Stimulated activated CD8-positive, alpha-beta memory T cell treated with anti-CD3 and anti-CD28 coated beads, Interleukin-4, amount 100 ng/mL, for 1 hour (primary cell): Measurements from ENCODE around the gene SLC9A8.

Experiments used
- DNase-seq, 2 donors: peaks; one replicate each; pipeline ENCODE4 v3.0.0-alpha.2; 2020; ENCODE audit warnings: low read depth in 2 of 2, low spot score in 1 of 2

SLC9A8 gene

DNA sequence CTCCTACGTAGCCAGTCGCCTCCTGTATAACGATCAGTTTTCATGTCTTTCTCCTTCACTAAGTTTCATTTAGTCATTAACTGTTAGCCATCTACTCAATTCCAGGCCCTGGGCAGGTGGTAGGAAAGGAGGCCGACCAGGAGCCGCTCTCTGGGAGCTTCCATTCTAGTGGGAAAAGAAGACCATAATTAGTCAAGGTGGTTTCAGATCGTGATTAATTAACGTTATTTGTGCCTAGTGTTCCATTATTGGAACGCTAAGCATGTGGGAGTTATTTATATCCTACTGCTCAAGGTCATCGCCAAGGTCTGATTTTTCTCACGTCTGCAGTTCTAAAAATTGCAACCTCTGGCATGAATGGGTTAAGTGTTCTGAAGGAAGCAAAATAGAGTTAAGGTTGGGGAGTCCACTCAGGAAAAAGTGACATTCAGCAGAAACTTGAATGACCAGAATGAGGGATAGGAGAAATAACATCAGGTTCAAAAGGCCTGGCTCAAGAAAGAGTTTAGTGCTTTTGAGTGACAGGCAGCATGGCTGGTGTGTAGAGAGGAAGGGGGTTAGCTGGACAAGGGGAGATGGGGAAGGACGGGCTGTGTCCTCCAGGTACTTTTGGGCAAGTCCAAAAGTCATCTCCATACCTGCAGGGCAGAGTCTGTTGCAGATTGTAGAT lies 812 bp downstream of the SLC9A8 start:
- DNase-seq: no peak

DNA sequence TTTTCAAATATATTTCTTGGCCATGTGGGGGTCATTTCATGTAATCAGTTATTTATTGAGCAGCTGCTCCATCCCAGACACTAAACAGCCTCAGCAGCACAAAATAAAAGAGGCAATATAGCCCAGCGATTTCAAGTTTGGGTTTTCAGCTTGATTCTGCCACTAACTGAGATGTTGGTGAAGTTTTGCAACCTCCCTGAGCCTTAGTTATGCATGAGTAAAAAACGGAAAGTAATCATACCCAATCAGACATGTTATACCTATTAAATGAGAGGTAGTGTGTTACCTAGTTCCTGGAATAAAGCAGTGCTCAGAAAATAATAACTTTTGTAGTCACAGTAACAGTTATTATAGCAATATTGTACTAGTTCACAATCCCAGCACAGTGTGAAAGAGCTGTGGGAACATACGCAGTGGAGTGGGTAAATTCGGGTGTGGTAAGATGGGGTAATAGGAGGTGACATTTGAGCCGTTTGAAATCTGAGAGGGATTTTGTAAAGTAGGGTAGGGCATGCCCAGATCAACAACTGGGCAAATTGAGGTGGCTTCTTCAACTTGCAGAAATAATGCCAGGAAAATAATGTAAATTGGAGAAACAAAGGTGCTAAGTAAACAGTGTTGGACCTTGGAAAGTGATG lies 1.5 kb downstream of the SLC9A8 start:
- DNase-seq: no peak

DNA sequence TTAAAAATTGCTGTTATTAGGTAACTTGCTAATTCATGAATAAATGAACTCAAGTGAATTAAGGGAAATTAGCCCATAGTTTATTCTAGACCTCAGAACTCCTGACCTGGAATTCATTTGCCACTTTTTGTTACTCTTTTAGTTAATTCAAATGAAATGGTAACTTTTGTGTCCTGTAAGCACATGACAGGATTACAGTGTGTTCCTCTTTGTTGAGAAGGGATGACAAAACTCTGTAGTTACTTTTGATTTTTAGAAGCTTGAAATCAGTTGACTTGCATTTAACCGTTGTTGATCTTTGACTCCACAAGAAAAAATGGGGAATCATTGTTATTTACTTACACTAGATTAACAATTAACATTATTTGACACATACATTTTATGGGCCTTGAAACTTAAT lies 6.2 kb downstream of the SLC9A8 start:
- DNase-seq: no peak

DNA sequence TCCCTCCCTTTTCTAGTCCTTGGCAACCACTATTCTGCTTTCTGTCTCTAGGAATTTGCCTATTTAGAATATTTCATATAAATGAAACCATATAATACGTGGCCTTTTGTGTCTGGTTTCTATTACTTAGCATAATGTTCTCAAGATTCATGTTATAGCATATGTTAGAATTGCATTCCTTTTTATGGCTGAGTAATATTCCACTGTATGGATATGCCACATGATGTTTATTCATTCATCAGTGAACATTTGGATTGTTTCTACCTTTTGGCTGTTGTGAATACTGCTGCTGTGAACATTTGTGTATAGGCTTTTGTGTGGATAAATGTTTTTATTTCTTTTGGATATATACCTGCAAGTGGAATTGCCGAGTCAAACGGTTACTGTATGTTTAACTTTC lies 7.1 kb downstream of the SLC9A8 start:
- no peak for DNase-seq

DNA sequence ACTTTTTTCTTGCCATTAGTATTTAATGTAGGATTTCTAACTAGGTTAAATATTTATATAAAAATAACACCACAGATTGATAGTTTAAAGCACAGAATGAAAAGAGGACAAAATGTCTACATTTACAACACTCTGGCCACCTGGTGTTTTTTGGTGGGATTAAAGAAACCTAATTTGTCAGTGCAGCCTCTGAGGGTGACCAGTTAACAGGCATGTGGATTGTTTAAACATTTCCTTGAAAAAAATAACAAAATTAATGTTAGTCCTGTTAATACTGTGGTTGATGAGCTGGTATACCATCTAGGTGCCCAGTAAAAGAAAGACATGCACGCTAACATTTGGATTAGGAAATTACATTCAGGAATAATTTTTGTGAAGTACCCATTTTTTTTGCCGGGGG lies 8.8 kb downstream of the SLC9A8 start:
- DNase-seq: no peak

DNA sequence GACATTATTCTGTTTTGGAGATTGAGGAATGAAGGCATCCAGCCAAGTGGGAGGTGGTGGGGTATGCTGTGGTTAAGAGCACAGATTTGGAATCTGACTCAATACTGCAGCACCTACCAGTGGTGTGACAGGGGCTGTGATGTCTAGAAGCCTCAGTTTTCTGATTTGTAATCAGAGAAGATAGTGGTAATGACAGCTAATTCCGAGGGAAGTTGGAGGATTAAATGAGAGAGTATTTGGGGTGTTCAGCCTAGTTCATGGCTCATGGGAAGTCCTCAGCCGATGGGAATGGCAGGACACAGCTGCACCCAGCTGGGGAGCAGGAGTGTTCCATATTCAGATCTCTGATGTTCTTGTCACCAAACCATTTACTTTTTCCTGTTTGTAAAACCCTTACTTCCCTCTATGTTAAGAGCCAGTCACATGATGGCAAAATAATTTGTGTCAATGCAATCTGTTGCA lies 9.3 kb downstream of the SLC9A8 start:
- no peak for DNase-seq

DNA sequence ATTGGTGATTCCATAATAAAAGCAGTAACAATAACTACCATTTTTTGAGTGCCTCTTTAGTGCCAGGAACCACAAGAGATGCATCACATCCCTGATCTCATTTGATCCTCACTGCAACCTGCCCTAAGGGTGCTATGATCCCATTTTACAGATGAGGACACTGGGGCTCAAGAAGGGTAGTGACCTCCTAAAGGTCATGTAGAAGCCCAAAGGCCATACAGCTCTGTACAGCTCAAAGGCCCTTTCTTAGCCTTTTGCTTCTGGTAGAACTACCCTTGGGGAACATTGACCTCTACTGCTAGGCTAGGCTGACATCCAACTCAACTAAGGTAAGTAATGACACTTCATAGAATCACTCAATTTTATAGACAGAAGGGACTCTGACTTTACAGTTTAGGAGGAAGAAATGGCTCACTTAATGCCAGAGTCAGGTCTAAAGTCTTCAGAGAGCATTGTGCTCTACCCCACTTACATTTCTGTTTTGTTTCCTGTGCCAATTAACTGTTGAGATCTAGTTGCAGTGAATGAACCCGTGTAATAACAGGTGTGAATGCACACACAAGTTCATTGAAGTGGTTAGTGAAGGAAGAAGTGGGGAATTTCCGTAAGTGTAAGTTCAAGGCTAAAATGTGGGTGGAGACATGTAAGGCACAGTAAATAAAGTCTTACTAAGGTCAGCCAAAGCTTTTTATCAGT lies 10.7 kb downstream of the SLC9A8 start:
- DNase-seq: no peak

DNA sequence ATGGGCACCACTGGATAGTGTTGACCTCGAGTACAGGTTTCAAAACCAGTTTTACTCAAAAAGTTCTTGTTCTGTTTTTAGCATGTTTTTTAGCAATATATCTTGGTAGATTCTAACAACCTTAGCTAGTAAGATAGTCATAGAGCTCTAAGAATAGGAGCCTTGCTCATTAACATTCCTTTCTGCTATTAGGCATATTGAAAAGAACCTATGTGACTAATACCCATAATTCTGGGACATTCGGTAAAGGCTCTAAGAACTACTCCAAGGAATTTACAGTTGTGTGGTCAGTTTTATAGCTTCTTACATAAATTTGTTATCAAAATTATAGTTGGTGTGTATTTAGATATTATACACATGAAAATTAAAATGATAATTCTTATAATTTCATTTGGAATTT lies 11.6 kb downstream of the SLC9A8 start:
- DNase-seq: no peak

DNA sequence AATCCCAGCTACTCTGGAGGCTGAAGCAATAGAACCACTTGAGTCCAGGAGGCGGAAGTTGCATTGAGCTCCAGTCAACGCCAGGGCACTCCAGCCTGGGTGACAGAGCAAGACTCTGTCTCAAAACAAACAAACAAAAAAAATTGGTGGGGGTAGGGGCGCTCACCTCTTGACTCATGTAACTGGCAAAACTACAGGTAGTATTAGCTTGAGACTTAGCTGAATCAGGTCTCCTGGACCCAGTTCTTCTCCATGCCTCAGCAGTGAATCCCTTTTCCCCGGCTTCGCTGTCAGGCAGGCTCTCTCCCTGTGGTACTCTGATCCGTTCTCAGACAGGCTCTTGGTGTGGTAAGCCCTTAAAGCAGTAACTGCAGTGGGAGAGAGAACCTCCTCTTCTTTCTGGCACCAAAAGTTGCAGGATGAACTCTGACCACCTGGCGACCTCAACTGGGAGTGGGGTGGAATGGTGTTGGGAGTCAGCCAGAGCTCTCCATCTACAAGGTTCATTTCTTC lies 12.9 kb downstream of the SLC9A8 start:
- DNase-seq: no peak

DNA sequence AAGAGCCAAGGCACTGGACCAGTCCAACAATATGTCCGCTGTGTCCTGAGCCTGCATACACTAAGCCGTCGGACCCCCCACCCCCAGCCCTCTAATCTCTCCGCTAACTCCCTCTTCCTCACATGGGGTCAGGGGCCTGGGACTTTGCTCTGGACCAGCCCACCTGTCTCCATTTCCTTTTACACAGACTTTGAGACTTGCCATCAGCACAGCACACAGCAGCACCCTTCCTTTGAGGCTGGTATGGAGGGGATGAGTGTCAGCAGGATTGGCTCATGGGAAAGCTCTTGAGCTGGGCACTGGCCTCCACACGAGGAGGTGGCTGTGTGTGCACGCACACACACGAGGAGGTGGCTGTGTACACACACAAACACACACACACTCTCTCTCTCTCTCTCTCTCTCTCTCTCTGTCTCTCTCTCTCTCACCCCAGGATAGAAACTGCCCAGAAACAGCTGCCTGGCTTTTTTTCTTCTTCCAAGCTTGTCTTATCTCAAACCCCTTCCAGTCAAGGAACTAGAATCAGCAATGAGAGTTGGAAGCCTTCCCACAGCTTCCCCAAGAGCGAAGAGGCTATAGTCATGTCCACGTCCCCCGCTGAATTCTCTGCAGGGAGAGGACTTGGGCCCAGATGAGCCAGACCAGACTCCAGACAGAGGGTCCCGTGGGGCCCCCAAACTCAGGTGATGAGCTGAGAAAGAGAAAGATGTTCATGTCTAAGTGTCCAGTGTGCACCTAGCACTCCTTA lies 18.6 kb downstream of the SLC9A8 start:
- DNase-seq: no peak

DNA sequence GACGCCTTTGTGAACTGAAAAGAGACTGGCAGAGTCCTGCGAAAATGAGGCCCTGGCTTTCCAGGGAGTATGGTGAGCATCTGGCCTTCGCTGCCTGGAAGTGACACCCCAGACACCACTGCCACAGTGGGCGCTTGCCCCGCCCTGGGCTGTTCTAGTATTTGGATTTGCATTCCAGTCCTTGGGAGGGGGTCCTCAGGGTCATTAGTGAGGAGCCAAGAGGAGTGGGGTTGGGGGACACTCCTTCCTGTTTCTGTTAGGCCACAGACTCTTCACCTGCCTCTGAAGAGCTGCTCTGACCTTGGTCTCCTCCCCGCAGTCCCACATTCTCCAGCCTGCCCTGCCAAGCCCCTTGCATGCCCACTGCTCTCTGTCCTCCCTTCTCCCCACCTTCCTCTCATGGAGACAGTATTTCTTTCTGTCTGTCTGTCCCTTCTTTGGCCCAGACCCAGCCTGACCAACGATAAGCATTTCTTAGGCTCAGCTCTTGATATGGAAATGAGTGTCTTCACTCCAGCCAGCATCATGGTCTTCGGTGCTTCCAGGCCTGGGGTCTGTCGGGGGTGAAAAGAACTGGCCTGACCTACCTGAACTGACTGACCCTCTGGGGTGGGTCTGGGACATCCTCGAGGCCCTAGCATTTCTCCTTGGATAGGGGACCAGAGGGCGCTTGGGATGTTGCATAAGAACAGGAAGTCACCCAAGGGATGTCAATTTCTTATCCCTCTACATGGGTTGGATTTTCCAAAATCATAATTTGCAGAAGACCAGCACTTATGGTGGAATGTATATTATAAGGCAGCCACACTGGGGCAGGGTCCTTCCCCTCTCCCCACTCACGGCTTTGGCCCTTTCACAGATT lies 19.4 kb downstream of the SLC9A8 start:
- DNase-seq: no peak

DNA sequence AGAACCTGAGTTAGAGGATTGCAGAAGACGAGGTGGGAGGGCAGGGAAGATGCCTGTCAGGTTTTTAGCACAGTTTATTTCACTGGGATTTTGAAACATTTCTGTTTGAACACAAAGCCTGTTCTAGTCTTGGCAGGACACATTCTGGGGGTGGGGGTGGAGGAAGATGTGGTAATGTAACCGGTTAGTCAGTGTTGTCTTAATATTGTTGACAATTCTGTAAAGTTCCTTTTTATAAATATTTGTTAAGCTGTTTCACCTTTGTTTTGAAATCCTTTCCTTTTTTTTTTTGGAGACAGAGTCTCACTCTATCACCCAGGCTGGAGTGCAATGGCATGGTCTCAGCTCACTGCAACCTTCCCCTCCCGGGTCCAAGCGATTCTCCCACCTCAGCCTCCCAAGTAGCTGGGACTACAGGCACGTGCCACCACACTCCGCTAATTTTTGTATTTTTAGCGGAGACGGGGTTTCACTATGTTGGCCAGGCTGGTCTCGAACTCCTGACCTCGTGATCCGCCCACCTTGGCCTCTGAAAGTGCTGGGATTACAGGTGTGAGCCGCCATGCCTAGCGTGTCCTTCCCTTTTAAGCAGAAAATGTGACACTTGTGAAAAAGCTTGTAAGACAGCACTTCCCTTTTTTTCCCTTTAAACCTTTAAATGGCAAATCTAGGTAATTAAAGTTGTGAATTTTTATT lies 20.2 kb downstream of the SLC9A8 start:
- DNase-seq: no peak

DNA sequence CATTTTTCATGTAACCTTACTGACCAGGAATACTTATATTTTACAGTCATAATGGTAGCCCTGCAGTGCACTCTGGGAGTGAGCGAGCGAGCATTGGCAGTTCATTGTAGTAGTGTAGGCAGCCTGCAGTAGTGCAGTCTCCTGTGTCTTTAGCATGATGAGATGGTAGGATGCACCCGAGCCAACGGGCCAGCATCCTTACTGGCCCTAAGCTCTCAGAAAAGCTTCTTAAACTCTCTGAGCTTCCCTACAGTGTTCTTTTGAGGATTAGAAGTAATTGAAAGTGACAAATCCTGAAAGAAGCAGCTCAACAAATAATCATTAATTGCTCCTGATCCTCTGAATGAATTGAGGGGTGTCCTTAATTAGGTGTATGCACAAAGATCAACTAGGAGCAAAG lies 20.9 kb downstream of the SLC9A8 start:
- DNase-seq: no peak

DNA sequence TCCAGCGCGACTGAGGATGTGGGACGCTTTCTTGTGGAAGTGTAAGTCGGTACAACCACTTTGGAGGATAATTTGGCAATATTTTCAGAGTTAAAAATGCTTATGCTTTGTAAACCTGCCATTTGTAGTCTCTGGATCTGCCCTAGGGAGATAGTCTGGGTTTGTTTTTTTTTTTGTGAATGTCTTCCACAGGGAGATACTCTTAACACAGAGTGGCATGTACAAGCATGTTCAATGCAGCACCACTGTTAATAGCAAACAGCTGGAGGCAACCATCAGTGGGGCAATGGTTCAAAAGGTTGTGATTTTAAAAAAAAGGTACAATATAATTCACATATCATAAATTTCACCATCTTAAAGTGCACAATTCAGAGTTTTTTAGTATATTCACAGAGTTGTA lies 22.4 kb downstream of the SLC9A8 start:
- no peak for DNase-seq

DNA sequence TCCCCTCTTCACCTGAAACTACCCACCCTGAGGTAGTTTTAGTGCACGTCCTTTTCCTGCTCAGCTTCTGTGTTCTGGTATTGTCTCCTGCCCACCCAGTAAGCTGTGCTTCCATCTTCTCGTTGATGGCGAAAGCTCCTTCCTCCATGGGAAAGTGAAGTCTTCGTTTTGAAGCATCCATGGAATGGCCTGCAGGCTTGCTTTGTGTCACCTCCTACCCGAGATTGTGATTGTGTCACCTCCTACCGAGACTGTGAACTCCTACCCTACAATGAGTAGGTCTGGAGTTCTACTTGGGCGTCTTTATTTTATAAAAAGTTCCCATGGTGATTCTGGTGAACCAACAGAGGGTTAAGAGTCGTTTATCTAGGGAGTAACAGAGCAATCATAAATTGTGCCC lies 25.9 kb downstream of the SLC9A8 start:
- DNase-seq: no peak

DNA sequence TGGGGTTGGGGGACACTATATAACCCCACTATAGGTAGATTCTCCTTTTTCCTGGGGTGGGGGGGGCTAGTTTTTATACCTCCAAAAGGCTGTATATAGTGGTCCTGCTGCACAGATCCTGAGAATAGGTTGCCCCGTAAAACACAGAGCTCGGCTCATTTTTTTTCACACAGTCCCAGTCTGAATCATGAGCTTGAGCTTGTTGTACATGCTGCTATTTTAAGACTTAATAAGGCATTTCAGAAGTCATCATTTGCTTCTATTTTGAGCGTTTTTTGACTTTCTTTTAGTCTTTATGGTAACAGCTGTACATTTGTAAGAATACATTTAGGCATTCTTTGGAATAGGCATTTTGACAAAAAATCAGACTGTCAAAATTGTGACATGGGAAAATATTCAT lies 30.5 kb downstream of the SLC9A8 start:
- no peak for DNase-seq

DNA sequence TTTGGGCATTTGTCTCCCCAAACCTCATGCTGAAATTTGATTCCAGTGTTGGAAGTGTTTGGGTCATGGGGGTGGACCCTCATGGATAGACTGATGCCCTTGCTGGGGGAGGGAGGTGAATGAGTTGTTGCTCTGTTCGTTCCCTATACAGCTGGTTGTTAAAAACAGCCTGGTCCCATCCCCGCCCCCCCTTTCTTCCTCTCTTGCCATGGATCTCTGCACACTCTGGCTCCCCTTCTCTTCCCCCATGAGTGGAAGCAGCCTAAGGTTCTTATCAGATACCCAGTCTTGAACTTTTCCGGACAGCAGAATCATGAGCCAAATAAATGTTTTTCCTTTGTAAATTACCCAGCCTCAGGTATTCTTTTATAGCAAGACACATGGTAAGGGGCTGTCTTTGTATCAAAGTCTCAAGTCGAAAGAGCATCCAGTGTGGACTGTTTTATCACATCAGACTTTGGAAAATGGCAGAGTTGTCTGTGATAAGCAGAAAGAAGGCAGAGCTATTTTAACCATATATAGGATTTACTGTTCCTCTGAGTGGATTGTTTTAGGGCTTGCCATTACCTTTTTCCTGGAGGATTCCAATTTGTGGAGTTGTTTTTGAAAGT lies 31.2 kb downstream of the SLC9A8 start:
- DNase-seq: no peak

DNA sequence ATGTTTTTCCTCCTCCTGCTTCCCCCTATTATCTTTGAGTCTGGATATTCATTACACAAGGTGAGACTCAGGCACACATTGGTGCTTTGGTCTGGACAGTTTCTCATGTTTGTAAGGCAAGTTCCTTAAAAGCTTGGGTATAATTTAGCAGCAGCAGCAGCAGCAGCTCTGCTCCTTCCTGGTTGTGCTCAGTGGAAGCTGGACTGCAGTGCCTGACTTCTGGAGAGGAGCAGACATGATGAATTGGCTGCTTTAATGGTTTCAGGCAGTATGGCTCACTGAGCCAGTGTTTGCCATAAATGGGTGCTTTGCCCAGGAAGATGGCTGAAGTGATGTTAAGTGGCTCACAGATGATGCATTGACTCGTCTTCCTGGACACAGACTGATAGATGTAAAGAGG lies 32.4 kb downstream of the SLC9A8 start:
- no peak for DNase-seq

DNA sequence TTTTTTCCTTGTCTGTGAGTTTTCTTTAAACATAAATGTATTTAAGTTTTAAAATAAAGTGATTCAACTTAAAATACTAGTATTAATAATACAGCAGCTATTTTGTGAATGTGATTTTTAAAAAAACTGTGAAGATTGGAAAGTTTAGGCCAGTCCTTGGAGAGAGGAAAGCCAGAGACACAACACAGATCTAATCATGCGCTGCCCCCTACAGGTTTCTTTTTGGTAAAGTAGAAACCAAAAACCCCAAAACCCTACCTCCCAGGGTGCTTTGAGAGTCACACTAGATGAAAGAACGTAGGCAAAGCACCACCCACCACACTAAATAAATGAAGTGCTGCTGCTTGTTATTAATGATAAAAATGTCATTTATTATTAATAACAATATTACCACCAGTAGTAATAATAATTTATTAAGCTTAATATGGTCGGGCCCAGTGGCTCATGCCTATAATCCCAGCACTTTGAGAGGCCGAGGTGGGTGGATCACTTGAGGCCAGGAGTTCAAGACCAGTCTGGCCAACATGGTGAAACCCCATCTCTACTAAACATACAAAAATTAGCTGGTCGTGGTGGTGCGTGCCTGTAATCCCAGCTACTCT lies 33.7 kb downstream of the SLC9A8 start:
- peak; percentile 6 to 17 for DNase-seq
